ENCODE results near the gene GPR171. TPM values are rescaled to one million over a fixed set of nuclear protein-coding genes. Genes with fewer than 3 reads are reported as not detected.

The GPR171 gene
- total and polyA plus RNA-seq, 7 donors = 0.41 to 8.9 (median 0.55) TPM; not detected in 2

DNA sequence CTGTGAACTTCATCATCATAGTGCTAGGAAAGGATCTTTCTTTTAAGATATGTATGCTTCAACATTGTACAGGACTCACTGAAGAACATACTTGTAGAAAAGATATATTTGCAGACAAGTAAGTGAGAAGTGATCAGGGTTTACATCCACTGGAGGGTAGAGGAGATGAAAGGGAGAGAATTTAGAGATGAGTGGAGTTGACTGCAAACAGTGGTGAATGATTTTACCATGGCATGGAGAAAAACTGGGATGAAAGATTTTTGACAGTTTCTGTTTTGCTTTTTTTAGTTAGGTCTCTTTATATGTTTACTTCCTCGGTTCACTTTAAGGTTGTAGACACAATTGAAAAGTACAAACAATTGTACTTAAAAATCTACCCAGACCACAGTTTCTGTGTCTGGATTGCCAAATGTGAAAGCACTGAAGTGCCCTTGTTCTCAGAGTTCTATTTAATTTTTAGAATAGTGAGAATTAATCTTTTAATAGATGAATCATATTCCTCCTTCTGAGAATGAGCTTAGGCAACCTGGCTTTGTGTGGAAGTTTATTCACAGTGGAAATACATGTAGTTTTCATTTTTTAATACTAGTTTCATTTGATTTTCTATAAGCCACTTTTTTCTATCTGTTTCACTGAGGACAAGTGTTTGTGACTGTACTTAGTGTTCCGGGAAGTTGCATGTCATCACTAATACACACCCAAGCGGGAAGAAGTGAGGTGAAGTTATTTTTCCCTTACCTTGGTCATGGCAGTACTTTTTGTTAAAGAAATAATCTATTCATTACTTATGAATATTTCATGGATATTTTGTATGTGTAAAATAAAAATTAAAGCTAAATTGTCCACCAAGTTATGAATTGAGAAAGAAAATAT is 1.8 kb upstream of the GPR171 start:
- Histone ChIP-seq H3K4me3 (no peak overlapping the region), H3K27me3 (no peaks in the 10 kb centered on the region), H3K4me1 (no peaks in the 10 kb centered on the region), H3K36me3 (no peaks in the 10 kb centered on the region), H3K9me3 (no peaks in the 10 kb centered on the region), H3K27ac (no peak overlapping the region)
- DNase-seq = no peak
- no peak for TF ChIP-seq POLR2AphosphoS5 (IDR thresholded peaks at IDR 0.05)
- TF ChIP-seq EP300 (IDR thresholded peaks at IDR 0.05) = no peak
- TF ChIP-seq, protein P1, sequence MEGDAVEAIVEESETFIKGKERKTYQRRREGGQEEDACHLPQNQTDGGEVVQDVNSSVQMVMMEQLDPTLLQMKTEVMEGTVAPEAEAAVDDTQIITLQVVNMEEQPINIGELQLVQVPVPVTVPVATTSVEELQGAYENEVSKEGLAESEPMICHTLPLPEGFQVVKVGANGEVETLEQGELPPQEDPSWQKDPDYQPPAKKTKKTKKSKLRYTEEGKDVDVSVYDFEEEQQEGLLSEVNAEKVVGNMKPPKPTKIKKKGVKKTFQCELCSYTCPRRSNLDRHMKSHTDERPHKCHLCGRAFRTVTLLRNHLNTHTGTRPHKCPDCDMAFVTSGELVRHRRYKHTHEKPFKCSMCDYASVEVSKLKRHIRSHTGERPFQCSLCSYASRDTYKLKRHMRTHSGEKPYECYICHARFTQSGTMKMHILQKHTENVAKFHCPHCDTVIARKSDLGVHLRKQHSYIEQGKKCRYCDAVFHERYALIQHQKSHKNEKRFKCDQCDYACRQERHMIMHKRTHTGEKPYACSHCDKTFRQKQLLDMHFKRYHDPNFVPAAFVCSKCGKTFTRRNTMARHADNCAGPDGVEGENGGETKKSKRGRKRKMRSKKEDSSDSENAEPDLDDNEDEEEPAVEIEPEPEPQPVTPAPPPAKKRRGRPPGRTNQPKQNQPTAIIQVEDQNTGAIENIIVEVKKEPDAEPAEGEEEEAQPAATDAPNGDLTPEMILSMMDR (IDR thresholded peaks at IDR 0.05) = no peak
- TF ChIP-seq POLR2A (IDR thresholded peaks at IDR 0.05) = no peak
- intact Hi-C loops (cut with DNase I) = no loop called here
- WGBS, 2 donors = 63 to 83% methylated on average over 3 of the region's 3 CpGs

DNA sequence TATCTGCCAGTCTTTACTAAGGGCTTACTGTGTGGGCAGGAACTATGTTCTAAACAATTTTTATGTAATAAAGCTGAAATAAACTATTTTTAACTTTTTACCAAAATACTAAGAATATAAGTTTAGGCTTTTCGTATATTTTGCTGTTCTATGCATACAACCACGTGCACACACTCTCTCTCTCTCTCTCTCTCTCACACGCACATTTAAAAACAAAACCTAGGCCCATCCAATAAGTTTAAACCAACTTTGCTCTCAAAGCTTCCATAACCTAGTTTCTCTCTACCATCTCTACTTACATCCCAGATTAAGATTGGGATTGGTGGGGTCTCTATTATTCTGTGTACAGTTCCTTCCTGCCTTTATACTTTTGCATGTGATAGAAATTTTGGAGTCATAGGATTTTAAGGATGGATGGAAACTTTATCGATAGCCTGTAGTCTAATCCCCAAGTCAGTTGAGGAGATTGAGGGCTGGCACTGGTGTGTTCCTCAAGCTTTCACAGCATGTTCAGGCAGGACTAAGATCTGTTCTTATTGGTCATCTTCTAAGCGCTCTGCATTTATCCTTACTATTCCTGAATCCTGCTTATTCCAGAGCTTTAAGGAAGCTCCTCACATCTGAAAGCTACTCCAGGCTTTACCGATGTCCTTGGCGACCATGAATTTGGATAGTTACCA is 1.8 kb downstream of the GPR171 start:
- DNase-seq = no peak
- Histone ChIP-seq H3K36me3 (no peaks in the 10 kb centered on the region), H3K27ac (no peak overlapping the region), H3K4me1 (no peaks in the 10 kb centered on the region), H3K4me3 (no peak overlapping the region), H3K9me3 (no peaks in the 10 kb centered on the region), H3K27me3 (no peaks in the 10 kb centered on the region)
- TF ChIP-seq POLR2AphosphoS5 (IDR thresholded peaks at IDR 0.05) = no peak
- no peak for TF ChIP-seq POLR2A (IDR thresholded peaks at IDR 0.05)
- intact Hi-C loops (cut with DNase I) = no loop called here
- WGBS, 2 donors = 81 to 93% methylated on average over 7 of the region's 7 CpGs

DNA sequence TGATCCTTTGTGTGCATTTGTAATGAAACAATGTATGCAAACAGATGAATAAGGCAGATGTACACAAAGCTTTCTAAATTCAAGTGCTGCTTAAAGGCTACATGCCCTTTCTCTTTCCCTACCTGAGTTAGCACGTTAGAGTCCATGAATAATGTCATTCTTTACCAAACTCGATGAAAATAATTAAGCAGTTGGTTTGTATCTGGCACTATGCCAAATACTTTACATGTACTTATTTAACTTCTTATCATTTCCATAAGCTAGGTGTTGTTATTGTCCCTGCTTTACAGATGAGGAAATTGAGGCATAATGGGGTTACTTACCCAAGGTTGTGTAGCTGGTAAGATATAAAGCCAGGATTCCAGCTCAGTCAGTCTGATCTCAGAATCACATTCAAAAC is 2.4 kb downstream of the GPR171 start:
- TF ChIP-seq POLR2A (IDR thresholded peaks at IDR 0.05) (no peak), EP300 (IDR thresholded peaks at IDR 0.05) (no peak), POLR2AphosphoS5 (IDR thresholded peaks at IDR 0.05) (no peak)
- TF ChIP-seq, protein P1 (IDR thresholded peaks at IDR 0.05) = no peak
- Histone ChIP-seq H3K9me3 (no peaks in the 10 kb centered on the region), H3K4me1 (no peaks in the 10 kb centered on the region), H3K27me3 (no peaks in the 10 kb centered on the region), H3K36me3 (no peaks in the 10 kb centered on the region), H3K27ac (no peak overlapping the region), H3K4me3 (no peak overlapping the region)
- intact Hi-C loops (cut with DNase I) = no loop called here
- DNase-seq = no peak
- WGBS, 2 donors = 64 to 79% methylated on average over 2 of the region's 2 CpGs

DNA sequence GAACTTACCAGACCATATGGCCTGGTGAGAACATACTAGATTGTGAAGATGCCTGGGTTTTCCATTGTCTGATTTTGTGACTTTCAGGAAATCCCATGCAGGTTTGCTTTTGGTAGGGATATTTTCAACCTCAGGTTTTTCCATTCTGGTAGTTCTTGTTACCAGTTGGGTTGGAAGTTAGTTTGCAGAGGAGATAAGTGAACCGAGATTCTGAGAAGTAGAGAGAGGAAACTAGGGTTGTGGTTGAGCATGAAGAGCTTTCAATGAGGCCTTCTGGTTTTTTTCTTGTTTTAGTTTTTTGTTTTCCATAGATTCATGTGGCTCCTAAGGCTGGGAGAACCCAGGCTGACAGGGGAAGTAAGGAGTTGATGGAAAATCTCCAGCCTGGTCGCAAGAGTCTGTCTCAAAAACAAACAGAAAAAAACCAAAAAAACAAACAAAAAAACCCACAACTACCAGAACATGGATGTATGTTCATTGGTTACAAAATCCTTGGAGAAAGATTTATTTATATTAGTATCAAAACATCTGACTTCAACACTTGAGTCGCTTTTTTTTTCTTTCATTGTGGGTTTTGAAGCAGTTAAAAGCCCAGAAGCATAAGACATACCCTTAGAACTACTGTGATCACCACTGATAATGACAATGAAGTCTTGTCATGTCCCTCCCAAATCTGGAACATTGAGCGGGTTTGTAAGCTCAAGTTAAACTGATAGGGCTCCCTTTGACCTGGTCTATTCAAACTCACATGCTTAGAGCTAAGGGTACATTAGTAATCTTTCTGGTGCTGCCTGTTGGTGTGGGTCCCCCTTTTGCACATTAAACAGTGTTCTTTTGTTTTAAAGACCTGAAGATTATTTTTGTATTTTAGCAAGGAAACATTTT is 3.2 kb downstream of the GPR171 start:
- 65 to 77% methylated on average over 4 of the region's 4 CpGs for WGBS, 2 donors
- Histone ChIP-seq H3K27me3 (no peaks in the 10 kb centered on the region), H3K36me3 (no peaks in the 10 kb centered on the region), H3K4me3 (no peak overlapping the region), H3K27ac (no peak overlapping the region), H3K4me1 (no peaks in the 10 kb centered on the region), H3K9me3 (no peaks in the 10 kb centered on the region)
- DNase-seq = no peak
- TF ChIP-seq, protein P1 (IDR thresholded peaks at IDR 0.05) = no peak
- TF ChIP-seq EP300 (IDR thresholded peaks at IDR 0.05) = no peak
- TF ChIP-seq POLR2A (IDR thresholded peaks at IDR 0.05) = no peak
- no peak for TF ChIP-seq POLR2AphosphoS5 (IDR thresholded peaks at IDR 0.05)
- intact Hi-C loops (cut with DNase I) = no loop called here

All from sigmoid colon (tissue), 7 donors.